Measurements from ENCODE around the gene ASIC4. TPM values are rescaled to one million over a fixed set of nuclear protein-coding genes. Genes with fewer than 3 reads are reported as not detected.

Gene ASIC4
- total and polyA plus RNA-seq, 9 of the 15 experiments (the other 6 are each of a cell fraction or from before 2014, with no cell fraction given), result 0.07 to 19.2 (median 4.8) TPM

GRCh38 chr2:219508444-219508734 is 5.9 kb upstream of the ASIC4 start:
- no peak for TF ChIP-seq ZNF785 (CRISPR knock-in tag; IDR thresholded peaks at IDR 0.05)
- TF ChIP-seq SRSF3 (IDR thresholded peaks at IDR 0.05; ENCODE audit: insufficient read depth, low read length), result no peak
- TF ChIP-seq XRCC5 (IDR thresholded peaks at IDR 0.05; ENCODE audit: low read depth, low read length), result no peak
- no peak for TF ChIP-seq CBX8 (IDR thresholded peaks at IDR 0.05; ENCODE audit: borderline replicate concordance, extremely low read depth, low read depth, low read length, poor library complexity, severe bottlenecking)
- TF ChIP-seq NCOA2 (IDR thresholded peaks at IDR 0.05; ENCODE audit: partially characterized antibody in 2 of 2), result no peak
- no peak for TF ChIP-seq FOXJ3 (CRISPR knock-in tag; IDR thresholded peaks at IDR 0.05)
- no peak for TF ChIP-seq JUNB (CRISPR knock-in tag; conservative IDR thresholded peaks at IDR 0.05)
- TF ChIP-seq BCL6 (CRISPR knock-in tag; IDR thresholded peaks at IDR 0.05), result no peak
- TF ChIP-seq, protein P1, sequence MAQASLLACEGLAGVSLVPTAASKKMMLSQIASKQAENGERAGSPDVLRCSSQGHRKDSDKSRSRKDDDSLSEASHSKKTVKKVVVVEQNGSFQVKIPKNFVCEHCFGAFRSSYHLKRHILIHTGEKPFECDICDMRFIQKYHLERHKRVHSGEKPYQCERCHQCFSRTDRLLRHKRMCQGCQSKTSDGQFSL (CRISPR knock-in tag; IDR thresholded peaks at IDR 0.05), result peak; percentile 56; the same call in 1 of the 2 replicates
- TF ChIP-seq, protein P1 (tag; IDR thresholded peaks at IDR 0.05), result peak in 1 of 2 experiments; percentile 73; a peak in 2 of 4 replicates
- no peak for DNase-seq (ENCODE audit: extremely low read depth in 1 of 4, low spot score in 3 of 4)
- WGBS (ENCODE audit: insufficient coverage, low coverage, missing lambda C conversion rate), result 37% methylated on average over 2 of the region's 4 CpGs
- H3K9ac ChIP-seq (ENCODE audit: insufficient read depth in 1 of 2, low read depth in 2 of 2, low read length in 2 of 2), result no peak overlapping the region; a peak in 1 of 4 replicates
- peaks cover 2% of the 10 kb centered on the region; the same call in 1 of the 3 replicates for H3K79me2 ChIP-seq (ENCODE audit: control insufficient read depth, insufficient read depth, low read length)
- H3K4me1 ChIP-seq (replicated peaks in 1 of 2; ENCODE audit: control insufficient read depth in 2 of 2, insufficient read depth in 2 of 2, low read length in 2 of 2), result peaks cover 59 to 84% of the 10 kb centered on the region in 2 experiments
- in situ Hi-C loops (cut with MboI) (no loop called here), intact Hi-C loops (cut with micrococcal nuclease) (no loop called here)
- H3K9me1 ChIP-seq (ENCODE audit: control insufficient read depth, insufficient read depth, low read length), result no peaks in the 10 kb centered on the region
- H3K27ac ChIP-seq (ENCODE audit: extremely low read depth, low read depth, low read length), result no peak overlapping the region
- CTCF ChIA-PET (ENCODE audit: low intra/inter-chr PET ratio), result no interaction called here
- no peak overlapping the region for H2AFZ ChIP-seq (ENCODE audit: low read depth, low read length)
- no peak for ATAC-seq
- no peak overlapping the region for H3K4me2 ChIP-seq (ENCODE audit: insufficient read depth, low read length)
- no peaks in the 10 kb centered on the region for H3K27me3 ChIP-seq (ENCODE audit: control insufficient read depth in 2 of 2, insufficient read depth in 2 of 2, low read length in 2 of 2)
- POLR2A ChIA-PET, result interaction anchor here (1.4 to 3.4 kb wide), 2 partner anchors 9 to 12 kb away, joined by 7 to 37 read pairs; partner anchors contain the start of gene GMPPA
- no peaks in the 10 kb centered on the region for H4K20me1 ChIP-seq (replicated peaks; ENCODE audit: control insufficient read depth, insufficient read depth, low read length)
- no peak overlapping the region for H3K4me3 ChIP-seq
- no peak for FAIRE-seq
- BruUV-seq (replicated peaks), result no TSS peak
- peaks cover 43% of the 10 kb centered on the region; the same call in 2 of the 3 replicates for H3K36me3 ChIP-seq (ENCODE audit: control insufficient read depth, insufficient read depth, low read length)
- no peaks in the 10 kb centered on the region for H3K9me3 ChIP-seq (replicated peaks; ENCODE audit: control insufficient read depth, insufficient read depth, low read depth, low read length)

Measured in K562 (cell line).